SK-N-DZ (cell line): Measurements from ENCODE around the gene TACC2.
A peak's percentile ranks its signal among the peaks of the same experiment; 100 is the strongest.
"Not testable (repeated sequence)": the region's sequence is repeated elsewhere in the genome, so short reads cannot be mapped to it uniquely, and the experiment has no call there.

Source experiments
- DNase-seq: peaks from one replicate; pipeline ENCODE4 v3.0.0-alpha.2; 2015; ENCODE audit warnings: low spot score

The TACC2 gene

DNA sequence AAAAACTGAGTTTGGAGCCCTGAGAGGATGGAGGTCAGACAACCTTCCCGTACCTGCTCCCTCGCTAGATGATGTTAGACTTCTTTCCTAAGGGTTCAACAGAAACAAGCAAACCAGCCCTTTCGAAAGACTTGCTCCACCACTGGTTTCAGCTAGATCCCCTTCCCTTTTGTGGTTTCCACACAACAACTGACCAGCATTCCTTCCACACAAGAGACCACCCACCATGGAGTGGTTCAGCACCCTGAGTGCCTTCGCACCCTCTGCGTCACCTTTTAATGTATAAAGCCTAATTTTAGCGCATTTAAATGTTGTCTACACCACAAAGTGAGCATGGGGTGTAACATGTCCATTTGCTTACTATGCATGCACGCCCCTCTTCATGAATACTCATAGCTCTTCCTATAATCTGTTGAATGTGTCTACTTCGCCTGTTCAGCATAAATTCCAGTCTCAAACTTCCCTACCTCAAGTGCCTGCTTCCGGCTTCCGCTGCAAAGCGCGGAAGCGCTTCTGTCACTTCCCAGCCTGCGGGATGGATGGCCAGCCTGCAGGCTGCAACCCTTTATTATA lies 69.0 kb downstream of the TACC2 start:
- DNase-seq = no peak

DNA sequence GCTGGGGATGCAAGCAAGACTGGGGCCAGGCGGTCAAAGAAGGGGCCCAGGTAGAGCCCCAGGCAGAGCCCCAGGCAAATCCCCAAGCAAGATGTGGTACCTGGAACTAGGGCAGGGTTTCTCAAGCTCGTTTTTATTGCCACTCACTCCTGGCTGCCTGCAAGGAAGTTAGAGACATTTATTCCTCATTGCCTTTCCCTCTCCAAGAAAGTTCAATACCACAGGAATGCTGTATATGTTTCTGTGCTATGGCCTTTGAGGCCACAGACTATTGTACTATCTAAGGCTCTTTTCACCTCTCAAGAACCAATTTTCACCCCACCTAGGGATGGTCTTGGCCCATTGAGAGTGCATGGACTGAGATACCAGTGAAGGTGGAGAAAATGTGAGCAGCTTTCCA lies 71.3 kb downstream of the TACC2 start:
- no peak for DNase-seq

DNA sequence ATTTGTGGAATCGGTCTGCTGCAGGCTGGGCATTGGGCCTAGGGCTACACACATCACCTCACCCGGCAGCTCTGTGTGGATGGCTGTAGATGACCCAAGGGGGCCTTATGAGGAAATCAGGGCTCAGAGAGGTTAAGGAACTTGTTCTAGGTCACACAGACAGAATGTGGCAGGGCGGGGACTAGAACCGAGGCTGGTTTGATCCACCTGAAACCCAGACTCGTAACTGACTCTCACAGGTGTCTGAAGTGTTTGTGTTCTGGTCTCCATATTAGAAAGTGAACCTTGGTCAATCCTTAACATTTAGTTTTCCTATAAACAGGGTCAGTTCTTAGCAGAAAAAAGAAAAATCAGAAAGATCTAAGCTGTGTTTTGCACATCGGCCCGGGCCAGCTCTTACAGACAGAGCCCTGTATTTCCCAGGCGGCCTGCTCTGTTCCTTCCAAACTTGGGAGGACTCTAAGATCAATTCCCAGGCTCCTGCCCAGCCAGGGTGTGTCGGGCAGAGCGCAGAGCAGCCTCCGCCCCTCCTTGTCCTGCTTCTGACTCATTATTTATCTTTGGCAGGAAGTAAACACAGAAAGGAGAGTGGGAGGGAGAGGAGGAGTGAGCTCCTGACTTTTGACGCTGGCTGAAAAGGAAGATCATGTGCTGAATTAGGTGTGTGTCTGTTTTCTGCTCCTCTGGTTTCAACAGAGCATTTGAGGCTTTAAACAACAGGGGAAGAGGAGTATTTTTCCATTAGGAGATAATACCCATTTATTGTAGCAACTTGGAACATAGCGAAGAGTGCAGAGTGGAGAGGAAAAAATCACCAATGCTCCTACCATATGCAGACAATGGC lies 74.1 kb downstream of the TACC2 start:
- peak; percentile 60 for DNase-seq

DNA sequence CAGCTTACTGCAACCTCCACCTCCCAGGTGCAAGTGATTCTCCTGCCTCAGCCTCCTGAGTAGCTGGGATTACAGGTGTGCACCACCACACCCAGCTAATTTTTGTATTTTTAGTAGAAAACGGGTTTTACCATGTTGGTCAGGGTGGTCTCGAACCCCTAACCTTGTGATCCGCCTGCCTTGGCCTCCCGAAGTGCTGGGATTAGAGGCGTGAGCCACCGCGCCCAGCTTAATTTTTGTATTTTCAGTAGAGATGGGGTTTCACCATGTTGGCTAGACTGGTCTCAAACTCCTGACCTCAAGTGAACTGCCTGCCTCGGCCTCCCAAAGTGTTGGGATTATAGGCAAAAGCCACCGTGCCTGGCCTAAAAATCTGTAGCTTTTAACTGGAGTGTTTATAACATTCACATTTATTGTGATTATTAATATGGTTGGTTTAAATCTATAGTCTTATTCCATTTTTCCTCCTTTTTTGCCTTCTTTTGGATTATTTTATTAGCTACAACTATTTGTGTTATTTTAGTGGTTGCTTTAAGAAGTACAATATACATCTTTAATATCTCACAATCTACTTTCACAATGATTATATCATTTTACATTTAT lies 77.5 kb downstream of the TACC2 start:
- DNase-seq = not testable (repeated sequence)

- DNase-seq = no peak
Measured at GRCh38 chr10:122068844-122069243, 79.9 kb downstream of the TACC2 start.

DNA sequence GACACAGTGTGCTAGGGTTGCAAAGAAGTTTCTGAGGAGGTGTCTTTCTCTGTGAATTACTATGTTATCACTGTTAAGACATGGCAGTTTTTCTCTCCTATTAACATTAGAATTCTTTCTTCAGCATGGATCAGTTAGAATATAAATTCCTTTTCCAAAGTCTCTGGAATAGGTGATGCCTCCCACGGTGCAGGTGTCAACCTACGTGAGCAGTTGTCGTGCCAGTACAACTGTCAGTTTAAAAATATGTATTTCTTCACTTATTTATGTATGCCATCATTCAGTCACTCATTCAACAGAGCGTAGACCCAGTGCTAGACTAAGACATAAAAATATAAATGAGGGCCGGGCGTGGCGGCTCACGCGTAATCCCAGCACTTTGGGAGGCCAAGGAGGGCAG lies 83.5 kb downstream of the TACC2 start:
- DNase-seq = no peak

GRCh38 chr10:122073508-122073907 lies 84.5 kb downstream of the TACC2 start:
- DNase-seq = no peak

- DNase-seq = no peak
Measured at GRCh38 chr10:122075171-122075570, 86.2 kb downstream of the TACC2 start.

GRCh38 chr10:122075876-122076275 lies 86.9 kb downstream of the TACC2 start:
- DNase-seq = not testable (repeated sequence)

GRCh38 chr10:122077311-122077875 lies 88.4 kb downstream of the TACC2 start:
- no peak for DNase-seq

DNA sequence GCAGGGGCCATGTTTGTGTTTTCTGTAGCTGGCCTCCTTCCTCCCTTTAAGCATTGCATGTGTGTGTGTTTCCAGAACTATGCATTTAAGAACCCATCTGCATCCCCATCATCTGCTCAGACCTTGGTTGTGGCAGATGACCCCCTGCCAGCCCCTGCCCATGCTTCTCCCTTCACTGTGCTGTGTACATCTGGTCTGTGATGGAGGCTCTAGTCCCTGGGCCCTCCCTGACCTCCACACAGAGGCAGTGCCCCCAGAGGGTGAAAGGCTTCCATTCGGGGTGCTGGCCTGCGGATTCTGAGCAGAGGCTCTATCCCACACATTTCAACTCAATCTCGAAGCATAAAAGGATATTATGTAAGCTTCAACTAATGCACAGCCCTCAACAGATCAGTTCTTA lies 89.4 kb downstream of the TACC2 start:
- no peak for DNase-seq

DNA sequence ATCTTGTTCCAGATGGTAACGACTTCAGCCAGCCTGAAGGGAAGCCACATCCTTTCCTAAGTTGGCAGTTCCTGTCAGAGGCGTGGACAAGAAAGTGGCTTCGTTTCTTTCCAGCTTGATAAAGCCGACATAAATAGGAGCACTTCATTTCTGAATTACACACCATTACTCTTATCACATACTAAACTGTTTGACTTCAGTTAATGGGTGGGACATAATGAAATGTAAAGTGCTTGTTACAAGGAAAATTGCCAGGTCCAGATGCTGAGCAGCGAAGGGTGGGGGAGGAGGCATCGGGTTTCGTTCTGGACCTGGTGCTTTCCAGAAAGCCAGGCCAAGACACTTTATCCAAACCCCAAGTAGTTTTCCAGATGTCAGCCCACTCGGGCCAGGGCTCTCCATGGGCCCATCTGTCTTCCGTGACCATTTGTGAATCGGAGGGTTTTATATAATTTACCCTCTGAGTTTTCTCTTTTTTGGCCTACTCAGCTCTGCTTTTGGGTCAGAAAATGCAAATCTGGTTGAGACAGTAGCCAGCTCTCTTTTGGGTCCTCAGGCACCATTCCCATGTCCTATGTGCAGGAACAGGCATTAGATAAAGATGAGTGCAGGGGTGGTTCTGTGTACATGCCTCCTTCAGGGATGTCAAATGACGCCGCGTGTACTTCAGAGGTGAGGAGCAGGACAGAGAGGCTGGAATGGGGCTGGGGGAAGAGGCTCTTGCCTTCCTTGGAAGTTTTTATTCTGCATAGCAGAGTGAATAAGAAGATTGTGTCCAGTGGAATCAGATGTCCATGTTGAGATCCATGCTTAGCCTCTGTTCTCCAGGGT lies 90.2 kb downstream of the TACC2 start:
- peak; percentile 34 for DNase-seq

DNA sequence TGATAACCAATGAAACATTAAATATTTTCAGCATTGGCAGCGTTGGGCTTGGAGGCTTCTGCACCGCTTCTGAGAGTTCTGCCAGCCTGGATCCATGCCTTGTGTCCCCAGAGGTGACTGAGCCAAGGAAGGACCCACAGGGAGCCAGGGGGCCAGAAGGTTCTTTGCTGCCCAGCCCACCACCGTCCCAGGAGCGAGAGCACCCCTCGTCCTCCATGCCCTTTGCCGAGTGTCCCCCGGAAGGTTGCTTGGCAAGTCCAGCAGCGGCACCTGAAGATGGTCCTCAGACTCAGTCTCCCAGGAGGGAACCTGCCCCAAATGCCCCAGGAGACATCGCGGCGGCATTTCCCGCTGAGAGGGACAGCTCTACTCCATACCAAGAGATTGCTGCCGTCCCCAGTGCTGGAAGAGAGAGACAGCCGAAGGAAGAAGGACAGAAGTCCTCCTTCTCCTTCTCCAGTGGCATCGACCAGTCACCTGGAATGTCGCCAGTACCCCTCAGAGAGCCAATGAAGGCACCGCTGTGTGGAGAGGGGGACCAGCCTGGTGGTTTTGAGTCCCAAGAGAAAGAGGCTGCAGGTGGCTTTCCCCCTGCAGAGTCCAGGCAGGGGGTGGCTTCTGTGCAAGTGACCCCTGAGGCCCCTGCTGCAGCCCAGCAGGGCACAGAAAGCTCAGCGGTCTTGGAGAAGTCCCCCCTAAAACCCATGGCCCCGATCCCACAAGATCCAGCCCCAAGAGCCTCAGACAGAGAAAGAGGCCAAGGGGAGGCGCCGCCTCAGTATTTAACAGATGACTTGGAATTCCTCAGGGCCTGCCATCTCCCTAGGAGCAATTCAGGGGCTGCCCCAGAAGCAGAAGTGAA lies 93.9 kb downstream of the TACC2 start:
- DNase-seq = no peak

DNA sequence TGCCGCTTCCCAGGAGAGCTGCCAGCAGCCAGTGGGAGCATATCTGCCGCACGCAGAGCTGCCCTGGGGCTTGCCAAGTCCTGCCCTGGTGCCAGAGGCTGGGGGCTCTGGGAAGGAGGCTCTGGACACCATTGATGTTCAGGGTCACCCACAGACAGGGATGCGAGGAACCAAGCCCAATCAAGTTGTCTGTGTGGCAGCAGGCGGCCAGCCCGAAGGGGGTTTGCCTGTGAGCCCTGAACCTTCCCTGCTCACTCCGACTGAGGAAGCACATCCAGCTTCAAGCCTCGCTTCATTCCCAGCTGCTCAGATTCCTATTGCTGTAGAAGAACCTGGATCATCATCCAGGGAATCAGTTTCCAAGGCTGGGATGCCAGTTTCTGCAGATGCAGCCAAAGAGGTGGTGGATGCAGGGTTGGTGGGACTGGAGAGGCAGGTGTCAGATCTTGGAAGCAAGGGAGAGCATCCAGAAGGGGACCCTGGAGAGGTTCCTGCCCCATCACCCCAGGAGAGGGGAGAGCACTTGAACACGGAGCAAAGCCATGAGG lies 94.6 kb downstream of the TACC2 start:
- no peak for DNase-seq

GRCh38 chr10:122084286-122085041 lies 95.5 kb downstream of the TACC2 start:
- DNase-seq = no peak

GRCh38 chr10:122085423-122085911 lies 96.5 kb downstream of the TACC2 start:
- no peak for DNase-seq

GRCh38 chr10:122086416-122087240 lies 97.7 kb downstream of the TACC2 start:
- no peak for DNase-seq

- no peak for DNase-seq
Measured at GRCh38 chr10:122087436-122087835, 98.5 kb downstream of the TACC2 start.
